H7 (cell line): ENCODE data around the gene OMD. TPM values are rescaled to one million over a fixed set of nuclear protein-coding genes. Genes with fewer than 3 reads are reported as not detected.

ENCODE experiments used
- DNase-seq: peaks from one replicate; pipeline ENCODE4 v3.0.0; 2012
- H3K27me3 ChIP-seq: 2 replicates; pipeline ENCODE4 v1.6.0; 2011; ENCODE audit warnings: mild to moderate bottlenecking, low read length; ENCODE audit not compliant: control insufficient read depth, insufficient read depth
- H3K36me3 ChIP-seq: replicated peaks from 2 replicates; pipeline ENCODE4 v1.5.1; 2011; ENCODE audit warnings: low read length; ENCODE audit not compliant: control insufficient read depth, insufficient read depth
- H3K4me3 ChIP-seq: 2 replicates; pipeline ENCODE4 v1.5.1; 2011; ENCODE audit warnings: low read depth, mild to moderate bottlenecking, control low read depth, low read length, moderate library complexity; ENCODE audit not compliant: insufficient read depth
- total RNA-seq: library from RNA; depleted of rRNA; stranded (reverse); fragments of >200 nt; shearing (Covaris generic); gene quantifications from 2 replicates; pipeline ENCODE4 v1.2.3, GENCODE V29; 2014; rRNA removed

OMD gene
- total RNA-seq, 1 experiment from 2014 or later, result not detected

DNA sequence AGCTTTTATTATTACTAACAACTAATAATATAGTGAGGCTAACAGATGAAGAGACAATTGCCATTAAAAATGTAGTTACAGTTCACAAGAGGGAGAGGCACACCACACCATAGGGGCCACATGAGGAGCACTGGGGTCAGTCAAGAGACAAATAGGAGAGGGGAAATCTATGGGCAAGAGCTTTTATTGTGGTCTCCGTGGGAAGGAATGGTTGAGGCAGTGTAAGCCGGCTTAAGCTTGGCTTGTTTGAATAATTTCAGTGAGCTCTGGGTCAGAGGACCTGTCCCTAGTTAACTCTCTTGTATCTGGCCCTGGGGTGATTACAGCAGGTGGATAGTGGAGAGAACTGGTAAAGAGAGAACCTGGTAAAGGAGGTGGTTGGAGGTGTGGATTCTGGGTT lies 55.2 kb downstream of the OMD start:
- DNase-seq, result no peak
- H3K36me3 ChIP-seq, result no peaks in the 10 kb centered on the region
- no peak overlapping the region for H3K4me3 ChIP-seq

More for the DNA sequence above, 55.2 kb downstream of the OMD start:
- H3K27me3 ChIP-seq, result no peaks in the 10 kb centered on the region

Other genes with a start within 250 kb of the OMD start
- gene IARS1, start 130.8 kb downstream of the OMD start, total RNA-seq, result 277 and 369 TPM in 2 replicates
- gene NOL8, start 99.1 kb downstream of the OMD start, total RNA-seq, result 7.9 and 11.9 TPM in 2 replicates
- 7.9 and 10.3 TPM in 2 replicates for gene CENPP, start 98.5 kb downstream of the OMD start, total RNA-seq
- gene OGN, start 19.9 kb downstream of the OMD start, total RNA-seq, result not detected in 2 replicates
- gene ASPN, start 58.0 kb upstream of the OMD start, total RNA-seq, result not detected in 2 replicates
- not detected in 2 replicates for gene ECM2, start 111.5 kb upstream of the OMD start, total RNA-seq
- 10.6 and 12.5 TPM in 2 replicates for gene IPPK, start 245.7 kb upstream of the OMD start, total RNA-seq